Fibroblast of lung (primary cell): ENCODE measurements around the gene SEMA3E. TPM values are rescaled to one million over a fixed set of nuclear protein-coding genes. Genes with fewer than 3 reads are reported as not detected.

ENCODE experiments used
- DNase-seq, 2 donors: peaks; one replicate each; pipeline versions ENCODE4 v3.0.0 to v3.0.0-alpha.2; 2010; ENCODE audit warnings: low read depth in 2 of 2
- H2AFZ ChIP-seq: 2 replicates; pipeline ENCODE4 v1.5.1; 2012; ENCODE audit warnings: low read length, control low read depth, inconsistent platforms
- H3K27ac ChIP-seq: 2 replicates; pipeline ENCODE4 v1.5.1; 2011; ENCODE audit warnings: low read length, control low read depth; ENCODE audit not compliant: insufficient read depth
- H3K27me3 ChIP-seq: 2 replicates; pipeline ENCODE4 v1.5.1; 2011; ENCODE audit warnings: mild to moderate bottlenecking, low read length; ENCODE audit not compliant: control insufficient read depth, insufficient read depth
- H3K36me3 ChIP-seq: 2 replicates; pipeline ENCODE4 v1.5.1; 2011; ENCODE audit warnings: low read length; ENCODE audit not compliant: control insufficient read depth, insufficient read depth
- H3K4me1 ChIP-seq: 2 replicates; pipeline ENCODE4 v1.5.1; 2011; ENCODE audit warnings: low read length; ENCODE audit not compliant: control insufficient read depth, insufficient read depth; ENCODE audit errors: extremely low read depth
- H3K4me2 ChIP-seq: 2 replicates; pipeline ENCODE4 v1.5.1; 2011; ENCODE audit warnings: low read length, control low read depth; ENCODE audit not compliant: insufficient read depth; ENCODE audit errors: extremely low read depth
- H3K4me3 ChIP-seq, 4 experiments: fragments of 200-600 bp in 1 of 4; sonication (generic) in 1 of 4; replicated peaks in 1 of 4; 2 replicates each; pipeline ENCODE4 v1.5.1; 2011 to 2016; ENCODE audit warnings: low read length in 4 of 4, low read depth in 3 of 4, mild to moderate bottlenecking in 3 of 4, control low read depth in 2 of 4, inconsistent platforms in 1 of 4, mixed read lengths in 1 of 4; ENCODE audit not compliant: insufficient read depth in 1 of 4; ENCODE audit errors: control extremely low read depth in 1 of 4
- H3K79me2 ChIP-seq: 2 replicates; pipeline ENCODE4 v1.5.1; 2012; ENCODE audit warnings: mild to moderate bottlenecking, low read length, inconsistent platforms; ENCODE audit not compliant: control insufficient read depth, insufficient read depth
- H3K9ac ChIP-seq: 2 replicates; pipeline ENCODE4 v1.5.1; 2011; ENCODE audit warnings: mild to moderate bottlenecking, low read length, control low read depth; ENCODE audit not compliant: insufficient read depth
- H3K9me3 ChIP-seq: 2 replicates; pipeline ENCODE4 v1.5.1; 2012; ENCODE audit warnings: low read depth, low read length; ENCODE audit not compliant: control insufficient read depth, insufficient read depth
- H4K20me1 ChIP-seq: 2 replicates; pipeline ENCODE4 v1.5.1; 2011; ENCODE audit warnings: low read length; ENCODE audit not compliant: control insufficient read depth, insufficient read depth; ENCODE audit errors: extremely low read depth
- CTCF ChIP-seq, 2 donors: IDR thresholded peaks in 1 of 2; conservative IDR thresholded peaks in 1 of 2; 1 replicate in 1 of 2; 2 replicates in 1 of 2; pipeline ENCODE4 v1.5.1; 2011 to 2012; ENCODE audit warnings: low read length in 2 of 2, control low read depth in 1 of 2, inconsistent platforms in 1 of 2, low read depth in 1 of 2, mild to moderate bottlenecking in 1 of 2
- EZH2 ChIP-seq: IDR thresholded peaks from 2 replicates; pipeline ENCODE4 v1.5.1; 2012; ENCODE audit warnings: low read length, control low read depth, mild to moderate bottlenecking; ENCODE audit errors: missing control alignments
- polyA plus RNA-seq, 2 donors: library from polyadenylated mRNA; depleted of rRNA in 1 of 2; stranded (reverse) in 1 of 2; unstranded in 1 of 2; fragments of >200 nt; gene quantifications; 2 replicates each; pipeline ENCODE4 v1.2.1, GENCODE V29; 2011 to 2012; ENCODE audit warnings: missing spikeins in 1 of 2
- total RNA-seq: library from RNA; depleted of rRNA; stranded (reverse); fragments of >200 nt; gene quantifications from 2 replicates; pipeline ENCODE4 v1.2.1, GENCODE V29; 2014

Gene SEMA3E
- total and polyA plus RNA-seq, 2 donors (not counting 1 experiment from before 2014, with no cell fraction given), result 1.1 to 2.0 TPM

- no peak for DNase-seq
- Histone ChIP-seq H3K4me2 (no peak overlapping the region), H3K9ac (no peak overlapping the region), H3K4me1 (peaks cover 2% of the 10 kb centered on the region), H3K27ac (no peak overlapping the region), H3K36me3 (no peaks in the 10 kb centered on the region), H3K27me3 (no peaks in the 10 kb centered on the region), H3K79me2 (no peaks in the 10 kb centered on the region), H3K4me3 (no peak overlapping the region), H3K9me3 (no peaks in the 10 kb centered on the region), H2AFZ (no peak overlapping the region), H4K20me1 (no peaks in the 10 kb centered on the region)
- TF ChIP-seq EZH2, result no peak
- TF ChIP-seq CTCF (conservative IDR thresholded peaks at IDR 0.05 in 1 of 2, IDR thresholded peaks at IDR 0.05 in 1 of 2; ENCODE audit: low read depth in 1 of 2, low read length in 2 of 2), result no peak
Observed at GRCh38 chr7:83672157-83672556, 23.2 kb upstream of the SEMA3E start.

- Histone ChIP-seq H3K79me2 (no peaks in the 10 kb centered on the region), H3K4me2 (no peak overlapping the region), H3K4me1 (no peaks in the 10 kb centered on the region), H3K9me3 (no peaks in the 10 kb centered on the region), H3K9ac (no peak overlapping the region), H2AFZ (no peak overlapping the region), H3K4me3 (no peak overlapping the region), H3K27ac (no peak overlapping the region), H3K27me3 (no peaks in the 10 kb centered on the region), H3K36me3 (no peaks in the 10 kb centered on the region), H4K20me1 (no peaks in the 10 kb centered on the region)
- no peak for TF ChIP-seq EZH2
- no peak for TF ChIP-seq CTCF (conservative IDR thresholded peaks at IDR 0.05 in 1 of 2, IDR thresholded peaks at IDR 0.05 in 1 of 2; ENCODE audit: low read depth in 1 of 2, low read length in 2 of 2)
- DNase-seq, result no peak
Observed at GRCh38 chr7:83663131-83663530, 14.2 kb upstream of the SEMA3E start.

GRCh38 chr7:83658126-83658525 is 9.2 kb upstream of the SEMA3E start:
- Histone ChIP-seq H2AFZ (no peak overlapping the region), H3K9ac (no peak overlapping the region), H3K27ac (no peak overlapping the region), H3K9me3 (no peaks in the 10 kb centered on the region), H3K4me2 (no peak overlapping the region), H3K4me3 (no peak overlapping the region), H3K36me3 (no peaks in the 10 kb centered on the region), H3K79me2 (no peaks in the 10 kb centered on the region), H4K20me1 (no peaks in the 10 kb centered on the region), H3K27me3 (no peaks in the 10 kb centered on the region), H3K4me1 (no peaks in the 10 kb centered on the region)
- peak in 1 of 2 donors; percentile 49 for DNase-seq
- TF ChIP-seq CTCF (conservative IDR thresholded peaks at IDR 0.05 in 1 of 2, IDR thresholded peaks at IDR 0.05 in 1 of 2; ENCODE audit: low read depth in 1 of 2, low read length in 2 of 2) (no peak), EZH2 (no peak)
